GM18520 (cell line): ENCODE results near the gene MBIP.
A peak's percentile ranks its signal among the peaks of the same experiment; 100 is the strongest.
"Not testable (repeated sequence)": the region's sequence is repeated elsewhere in the genome, so short reads cannot be mapped to it uniquely, and the experiment has no call there.

Experiments
- ATAC-seq: cut with Tn5 transposase; IDR thresholded peaks from one replicate; pipeline ENCODE4 v1.9.1; 2021; ENCODE audit not compliant: unreplicated experiment

Gene MBIP

GRCh38 chr14:36320200-36320896 is at the start of gene MBIP:
Gene MBIP, minus strand, starts transcription at chr14:36320637. Its CDS starts 49 bp downstream, at chr14:36320588.
- ATAC-seq: peak; percentile 99

GRCh38 chr14:36367985-36368774 is 47.7 kb upstream of the MBIP start:
- ATAC-seq: no peak

- no peak for ATAC-seq
Measured at GRCh38 chr14:36365766-36366165, 45.3 kb upstream of the MBIP start.

- ATAC-seq: no peak
Measured at GRCh38 chr14:36363704-36364103, 43.3 kb upstream of the MBIP start.

- no peak for ATAC-seq
Measured at GRCh38 chr14:36362648-36363047, 42.2 kb upstream of the MBIP start.

GRCh38 chr14:36361210-36361853 is 40.9 kb upstream of the MBIP start:
- ATAC-seq: no peak

- no peak for ATAC-seq
Measured at GRCh38 chr14:36356862-36357261, 36.4 kb upstream of the MBIP start.

- no peak for ATAC-seq
Measured at GRCh38 chr14:36346052-36346451, 25.6 kb upstream of the MBIP start.

- ATAC-seq: no peak
Measured at GRCh38 chr14:36344211-36344610, 23.8 kb upstream of the MBIP start.

- ATAC-seq: not testable (repeated sequence)
Measured at GRCh38 chr14:36341811-36342210, 21.4 kb upstream of the MBIP start.

GRCh38 chr14:36340276-36340890 is 19.9 kb upstream of the MBIP start:
- ATAC-seq: no peak

GRCh38 chr14:36339816-36340215 is 19.4 kb upstream of the MBIP start:
- no peak for ATAC-seq

GRCh38 chr14:36333119-36333518 is 12.7 kb upstream of the MBIP start:
- ATAC-seq: no peak

- not testable (repeated sequence) for ATAC-seq
Measured at GRCh38 chr14:36327573-36327972, 7.1 kb upstream of the MBIP start.

- ATAC-seq: no peak
Measured at GRCh38 chr14:36325853-36326252, 5.4 kb upstream of the MBIP start.

- ATAC-seq: no peak
Measured at GRCh38 chr14:36324897-36325296, 4.5 kb upstream of the MBIP start.

- ATAC-seq: peak; percentile 10
Measured at GRCh38 chr14:36320897-36321381, 502 bp upstream of the MBIP start.

- no peak for ATAC-seq
Measured at GRCh38 chr14:36319899-36320199, 588 bp downstream of the MBIP start.

GRCh38 chr14:36317650-36318049 is 2.8 kb downstream of the MBIP start:
- no peak for ATAC-seq

GRCh38 chr14:36316131-36316530 is 4.3 kb downstream of the MBIP start:
- ATAC-seq: no peak

GRCh38 chr14:36315159-36315853 is 5.1 kb downstream of the MBIP start:
- peak; percentile 64 for ATAC-seq
